Muscle of leg (tissue), 11 donors: ENCODE results near the gene LMBR1. TPM values are rescaled to one million over a fixed set of nuclear protein-coding genes. Genes with fewer than 3 reads are reported as not detected.

Experiments
- DNase-seq: peaks from one replicate; pipeline ENCODE4 v3.0.0; 2013
- H3K27ac ChIP-seq: one replicate; pipeline ENCODE4 v1.5.1; 2013; ENCODE audit warnings: mild to moderate bottlenecking, low read length, control low read depth
- H3K27me3 ChIP-seq: one replicate; pipeline ENCODE4 v1.6.1; 2013; ENCODE audit warnings: low read length; ENCODE audit not compliant: control insufficient read depth, insufficient read depth
- H3K36me3 ChIP-seq: one replicate; pipeline ENCODE4 v1.6.1; 2013; ENCODE audit warnings: low read length; ENCODE audit not compliant: control insufficient read depth, insufficient read depth
- H3K4me1 ChIP-seq: one replicate; pipeline ENCODE4 v1.6.1; 2013; ENCODE audit warnings: low read length; ENCODE audit not compliant: control insufficient read depth, insufficient read depth
- H3K4me3 ChIP-seq: one replicate; pipeline ENCODE4 v1.5.1; 2013; ENCODE audit warnings: low read length, control low read depth
- H3K9me3 ChIP-seq: replicated peaks from 2 replicates; pipeline ENCODE4 v1.6.1; 2013; ENCODE audit warnings: low read depth, low read length; ENCODE audit not compliant: control insufficient read depth
- WGBS: methylation state at CpG from one replicate; pipeline ENCODE4 v1.1.5; 2013; ENCODE audit warnings: missing lambda C conversion rate; ENCODE audit not compliant: insufficient coverage; 5-methylcytosine and 5-hydroxymethylcytosine counted together
- polyA plus RNA-seq, 8 donors: library from polyadenylated mRNA; unstranded; fragments of 120-200 nt; gene quantifications; one replicate each; pipeline versions ENCODE4 v1.2.1 to v1.2.3, GENCODE V29; 2013; ENCODE audit warnings: inconsistent platforms in 1 of 8, low replicate concordance in 1 of 8; ENCODE audit not compliant: insufficient read length in 8 of 8, insufficient read depth in 1 of 8
- total RNA-seq: library from RNA; stranded (reverse); fragments of 120-200 nt; gene quantifications from one replicate; pipeline ENCODE4 v1.2.4, GENCODE V29; 2013

The LMBR1 gene
- total and polyA plus RNA-seq, 9 donors, result 25.3 to 42.8 (median 30.8) TPM

- no peak for DNase-seq
- no CpG with 5 or more reads among the region's 2 CpGs for WGBS
- no peaks in the 10 kb centered on the region for H3K4me1 ChIP-seq
- peaks cover 20% of the 10 kb centered on the region for H3K36me3 ChIP-seq
- no peaks in the 10 kb centered on the region for H3K27me3 ChIP-seq
- no peaks in the 10 kb centered on the region for H3K9me3 ChIP-seq
- H3K4me3 ChIP-seq, result no peak overlapping the region
- H3K27ac ChIP-seq, result no peak overlapping the region
Observed at GRCh38 chr7:156682928-156683327, 210.1 kb downstream of the LMBR1 start.

GRCh38 chr7:156680281-156680680, 212.7 kb downstream of the LMBR1 start:
- H3K27me3 ChIP-seq, result no peaks in the 10 kb centered on the region
- no peaks in the 10 kb centered on the region for H3K4me1 ChIP-seq
- H3K9me3 ChIP-seq, result no peaks in the 10 kb centered on the region
- H3K36me3 ChIP-seq, result peaks cover 35% of the 10 kb centered on the region
- no peak overlapping the region for H3K4me3 ChIP-seq
- 14% methylated on average over 1 of the region's 1 CpG for WGBS
- DNase-seq, result no peak
- no peak overlapping the region for H3K27ac ChIP-seq

- peaks cover 39% of the 10 kb centered on the region for H3K36me3 ChIP-seq
- WGBS, result 91% methylated on average over 4 of the region's 9 CpGs
Observed at GRCh38 chr7:156677374-156678054, 215.5 kb downstream of the LMBR1 start.

GRCh38 chr7:156676263-156676662, 216.7 kb downstream of the LMBR1 start:
- Histone ChIP-seq H3K4me1 (peaks cover 8% of the 10 kb centered on the region), H3K27ac (no peak overlapping the region), H3K9me3 (no peaks in the 10 kb centered on the region), H3K4me3 (no peak overlapping the region), H3K36me3 (peaks cover 36% of the 10 kb centered on the region), H3K27me3 (no peaks in the 10 kb centered on the region)
- WGBS, result 76% methylated on average over 14 of the region's 19 CpGs
- DNase-seq, result no peak

More at GRCh38 chr7:156677374-156678054, 215.5 kb downstream of the LMBR1 start:
- Histone ChIP-seq H3K9me3 (no peaks in the 10 kb centered on the region), H3K4me1 (peaks cover 8% of the 10 kb centered on the region), H3K4me3 (no peak overlapping the region), H3K27ac (no peak overlapping the region), H3K27me3 (no peaks in the 10 kb centered on the region)
- no peak for DNase-seq

GRCh38 chr7:156675721-156676120, 217.3 kb downstream of the LMBR1 start:
- 81% methylated on average over 9 of the region's 9 CpGs for WGBS
- no peaks in the 10 kb centered on the region for H3K27me3 ChIP-seq
- H3K9me3 ChIP-seq, result no peaks in the 10 kb centered on the region
- peaks cover 34% of the 10 kb centered on the region for H3K36me3 ChIP-seq
- no peak overlapping the region for H3K4me3 ChIP-seq
- no peak for DNase-seq
- peaks cover 8% of the 10 kb centered on the region for H3K4me1 ChIP-seq
- H3K27ac ChIP-seq, result no peak overlapping the region

- H3K4me3 ChIP-seq, result no peak overlapping the region
- H3K4me1 ChIP-seq, result peaks cover 8% of the 10 kb centered on the region
- H3K27ac ChIP-seq, result no peak overlapping the region
- 80% methylated on average over 6 of the region's 9 CpGs for WGBS
- no peak for DNase-seq
- H3K9me3 ChIP-seq, result no peaks in the 10 kb centered on the region
- peaks cover 33% of the 10 kb centered on the region for H3K36me3 ChIP-seq
- H3K27me3 ChIP-seq, result no peaks in the 10 kb centered on the region
Observed at GRCh38 chr7:156673902-156674301, 219.1 kb downstream of the LMBR1 start.

GRCh38 chr7:156673454-156673853, 219.5 kb downstream of the LMBR1 start:
- H3K36me3 ChIP-seq, result peaks cover 32% of the 10 kb centered on the region
- peaks cover 8% of the 10 kb centered on the region for H3K4me1 ChIP-seq
- DNase-seq, result peak; percentile 9
- H3K27ac ChIP-seq, result no peak overlapping the region
- H3K9me3 ChIP-seq, result no peaks in the 10 kb centered on the region
- no peak overlapping the region for H3K4me3 ChIP-seq
- WGBS, result 100% methylated on average over 1 of the region's 6 CpGs
- H3K27me3 ChIP-seq, result no peaks in the 10 kb centered on the region

- Histone ChIP-seq H3K27ac (no peak overlapping the region), H3K4me1 (peaks cover 1% of the 10 kb centered on the region)
- WGBS, result 94% methylated on average over 15 of the region's 19 CpGs
Observed at GRCh38 chr7:156669035-156669828, 223.8 kb downstream of the LMBR1 start.

GRCh38 chr7:156668130-156668741, 224.7 kb downstream of the LMBR1 start:
- H3K36me3 ChIP-seq, result peaks cover 8% of the 10 kb centered on the region
- 96% methylated on average over 11 of the region's 13 CpGs for WGBS
- H3K4me1 ChIP-seq, result no peaks in the 10 kb centered on the region
- no peaks in the 10 kb centered on the region for H3K27me3 ChIP-seq
- no peak overlapping the region for H3K4me3 ChIP-seq
- no peak overlapping the region for H3K27ac ChIP-seq
- DNase-seq, result no peak
- H3K9me3 ChIP-seq, result no peaks in the 10 kb centered on the region

More at GRCh38 chr7:156669035-156669828, 223.8 kb downstream of the LMBR1 start:
- peak; percentile 7 for DNase-seq
- Histone ChIP-seq H3K9me3 (no peaks in the 10 kb centered on the region), H3K4me3 (no peak overlapping the region), H3K27me3 (no peaks in the 10 kb centered on the region), H3K36me3 (peaks cover 10% of the 10 kb centered on the region)

- no peak overlapping the region for H3K27ac ChIP-seq
Observed at GRCh38 chr7:156667110-156667426, 225.9 kb downstream of the LMBR1 start.

More at GRCh38 chr7:156667110-156667426, 225.9 kb downstream of the LMBR1 start:
- WGBS, result no CpG with 5 or more reads among the region's 1 CpG
- peaks cover 8% of the 10 kb centered on the region for H3K36me3 ChIP-seq
- H3K9me3 ChIP-seq, result no peaks in the 10 kb centered on the region
- no peak overlapping the region for H3K4me3 ChIP-seq
- H3K27me3 ChIP-seq, result no peaks in the 10 kb centered on the region
- no peak for DNase-seq
- H3K4me1 ChIP-seq, result no peaks in the 10 kb centered on the region
